GM18870 (cell line): Measurements from ENCODE around the gene ZNF236.

Source experiments
- ATAC-seq: cut with Tn5 transposase; IDR thresholded peaks from one replicate; pipeline ENCODE4 v1.9.1; 2021; ENCODE audit warnings: moderate library complexity; ENCODE audit not compliant: unreplicated experiment

ZNF236 gene

DNA sequence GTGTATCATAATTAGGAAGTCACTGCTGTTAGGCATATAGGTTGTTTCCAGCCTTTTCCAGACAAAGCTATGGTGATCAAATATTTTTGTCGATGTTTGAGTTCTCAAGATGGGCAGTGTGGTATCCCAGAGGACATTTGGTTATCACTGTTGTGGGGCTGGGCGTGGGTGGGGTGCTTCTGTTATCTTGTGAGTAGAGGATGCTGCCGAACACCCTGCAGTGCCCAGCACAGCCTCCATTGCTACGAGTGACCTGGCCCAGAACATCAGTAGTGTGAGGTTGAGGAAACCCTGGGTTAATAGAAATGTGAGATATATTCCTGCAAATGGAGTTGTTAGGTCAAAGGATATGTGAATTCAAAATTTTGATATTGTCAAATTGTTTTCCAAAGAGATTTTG lies 33.2 kb downstream of the ZNF236 start:
- ATAC-seq = no peak

DNA sequence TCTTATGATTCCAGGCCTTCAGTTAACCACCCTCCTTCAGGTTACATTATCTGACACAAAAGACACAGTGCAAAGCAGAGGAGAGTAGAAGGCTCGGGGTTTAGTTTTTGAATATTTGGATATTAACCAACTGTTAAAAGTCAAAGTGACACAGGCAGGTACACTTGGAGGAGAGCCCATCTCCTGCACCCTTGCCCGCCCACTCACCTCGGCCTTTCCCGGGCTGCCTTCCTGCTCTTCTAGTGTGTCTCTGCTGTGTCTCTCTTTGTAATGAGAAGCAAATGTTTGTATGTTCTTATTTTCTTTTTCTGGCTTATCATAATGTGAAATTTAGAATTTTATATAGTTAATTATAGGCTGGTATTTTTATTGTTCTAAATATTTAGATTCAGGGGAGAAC lies 35.1 kb downstream of the ZNF236 start:
- ATAC-seq = no peak

DNA sequence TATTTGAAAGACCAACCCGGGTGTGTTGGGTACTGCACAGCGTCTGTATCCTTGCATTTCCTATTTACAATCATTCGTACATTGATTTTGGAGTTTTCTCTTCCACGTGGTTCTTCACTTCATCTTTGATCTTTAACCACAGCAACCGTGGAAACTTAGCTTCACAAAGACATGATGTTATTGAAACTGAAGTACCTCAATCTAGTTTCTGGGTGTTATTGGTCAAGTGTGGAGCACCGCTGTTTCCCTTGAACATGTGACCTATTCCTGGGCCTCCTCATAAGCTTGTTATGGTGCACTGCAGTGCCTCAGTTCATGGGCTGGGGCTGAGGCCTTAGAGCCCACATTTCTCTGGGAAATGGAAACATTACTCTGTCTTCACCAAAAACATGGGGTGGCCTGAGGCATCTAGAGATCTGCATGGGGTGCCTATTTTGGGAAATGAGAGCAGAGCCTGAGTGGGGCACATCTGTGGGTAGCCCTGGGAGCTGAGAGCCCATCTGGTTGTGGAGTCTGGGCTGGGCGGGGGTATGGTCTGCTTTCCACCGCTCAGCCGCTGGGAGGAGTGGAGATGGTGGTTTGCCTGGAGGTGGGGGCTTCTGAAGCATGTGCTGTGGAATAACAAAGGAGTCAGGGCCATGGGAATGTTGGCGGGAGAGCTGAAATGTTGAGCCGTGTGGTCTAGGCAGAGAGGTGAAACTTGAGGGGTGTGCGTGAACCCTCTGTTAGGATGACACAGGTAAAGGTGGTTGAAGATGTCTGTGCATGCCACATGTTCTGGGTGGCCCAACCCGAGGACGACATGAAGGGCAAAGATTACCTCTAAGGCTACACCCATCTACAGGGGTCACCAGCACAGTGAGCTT lies 37.4 kb downstream of the ZNF236 start:
- peak; percentile 76 for ATAC-seq

DNA sequence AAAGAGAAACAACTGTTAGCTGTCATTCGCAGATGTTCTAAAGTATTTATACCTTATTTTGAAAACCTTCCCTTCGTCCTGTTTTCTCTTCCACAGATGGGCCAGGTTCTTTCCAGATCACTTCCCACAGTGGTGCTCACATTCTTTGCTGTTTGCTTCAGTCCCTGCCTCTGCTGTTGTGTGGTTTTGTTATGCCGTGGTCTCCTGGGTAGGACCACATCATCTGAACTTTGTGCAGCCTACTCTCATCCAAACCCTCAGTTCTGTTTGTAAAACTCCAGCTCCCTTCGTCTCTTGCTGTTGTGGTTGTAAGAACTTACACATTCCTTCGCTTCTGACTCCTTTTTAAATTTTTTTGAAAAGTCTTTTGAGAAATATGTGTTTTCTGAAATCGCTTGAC lies 38.1 kb downstream of the ZNF236 start:
- no peak for ATAC-seq

DNA sequence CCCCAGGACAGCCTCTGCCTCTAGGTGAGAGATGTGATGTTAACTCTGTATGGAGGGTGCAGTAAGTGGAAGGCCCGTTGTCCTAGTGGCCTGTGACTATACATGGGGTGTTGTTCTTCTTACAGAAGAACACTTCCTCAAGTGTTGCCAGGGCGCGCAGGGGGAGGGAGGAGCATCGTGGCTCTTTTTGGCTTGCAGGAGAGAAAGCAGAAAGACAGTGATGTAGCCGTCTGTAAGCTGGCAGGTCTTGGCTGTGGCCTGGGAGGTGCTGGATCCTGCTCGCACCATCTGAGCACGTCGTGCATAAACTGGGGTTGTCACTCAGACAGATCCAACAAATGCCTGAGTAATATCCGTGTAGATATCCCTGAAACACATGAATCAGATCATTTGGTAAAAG lies 44.3 kb downstream of the ZNF236 start:
- no peak for ATAC-seq

DNA sequence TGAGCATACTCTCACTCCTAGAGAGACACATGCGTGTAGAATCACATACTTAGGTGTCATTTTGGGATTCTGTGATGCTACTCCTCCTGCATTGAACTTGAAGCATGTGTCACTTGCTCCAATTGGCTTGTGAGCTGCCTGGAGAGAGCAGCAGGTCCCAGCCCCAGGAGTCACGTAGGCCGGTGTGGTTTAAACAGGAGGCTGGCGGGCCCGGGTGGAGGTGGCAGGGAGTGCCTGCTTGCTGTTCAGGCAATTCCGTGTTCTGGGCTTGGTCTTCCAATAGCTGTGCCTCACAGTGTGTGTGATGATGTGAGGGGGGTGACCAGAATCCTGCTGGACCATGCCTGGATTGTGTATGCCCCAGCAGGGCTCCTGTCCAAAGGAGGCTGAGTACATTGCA lies 51.0 kb downstream of the ZNF236 start:
- ATAC-seq = no peak

DNA sequence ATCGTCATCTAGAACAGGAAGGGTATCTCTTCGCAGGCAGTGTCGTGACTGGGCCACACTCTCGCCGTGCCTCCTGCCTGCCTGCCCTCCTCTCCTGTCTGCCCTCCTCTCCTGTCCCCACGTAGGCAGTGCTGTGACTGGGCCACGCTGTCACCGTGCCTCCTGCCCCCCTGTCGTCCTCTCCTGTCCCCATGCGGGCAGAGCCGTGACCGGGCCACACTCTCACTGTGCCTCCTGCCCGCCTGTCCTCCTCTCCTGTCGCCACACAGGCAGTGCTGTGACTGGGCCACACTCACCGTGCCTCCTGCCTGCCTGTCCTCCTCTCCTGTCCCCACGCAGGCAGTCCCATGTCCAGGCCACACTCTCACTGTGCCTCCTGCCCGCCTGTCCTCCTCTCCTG lies 51.4 kb downstream of the ZNF236 start:
- no peak for ATAC-seq

DNA sequence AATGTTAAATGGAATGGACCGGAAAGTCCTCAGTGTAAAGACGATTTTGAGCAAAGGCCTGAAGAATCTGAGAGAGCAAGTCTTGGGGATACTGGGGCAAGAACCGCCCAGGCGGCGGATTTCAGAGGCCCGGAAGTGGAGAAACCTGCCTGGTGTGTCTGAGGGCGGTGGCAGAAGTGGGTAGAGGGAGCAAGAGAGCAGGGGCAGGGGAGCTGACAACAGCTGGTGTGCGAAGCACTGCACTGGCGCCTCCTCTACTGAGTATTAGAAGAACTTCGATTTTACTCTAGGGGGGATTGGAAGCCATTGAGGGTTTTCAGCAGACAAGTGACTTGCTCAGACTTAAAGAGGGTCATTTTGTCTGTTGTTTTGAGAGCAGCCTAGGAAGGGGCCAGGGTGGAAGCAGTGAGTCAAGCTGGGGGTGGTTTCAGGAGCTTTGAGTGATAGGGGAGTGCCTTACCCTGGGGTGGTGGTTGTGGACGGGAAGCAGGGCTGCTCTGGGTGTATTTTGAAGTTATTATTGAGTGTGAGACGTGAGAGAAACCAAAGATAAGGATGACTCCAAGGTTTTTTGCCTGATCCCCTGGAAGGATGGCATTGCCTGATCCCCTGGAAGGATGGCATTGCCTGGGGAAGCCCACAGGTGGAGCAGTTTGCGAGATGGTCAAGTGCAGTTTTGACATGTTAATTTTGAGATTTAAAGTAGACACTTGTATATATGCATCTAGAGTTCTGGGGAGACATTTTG lies 52.5 kb downstream of the ZNF236 start:
- ATAC-seq = no peak

DNA sequence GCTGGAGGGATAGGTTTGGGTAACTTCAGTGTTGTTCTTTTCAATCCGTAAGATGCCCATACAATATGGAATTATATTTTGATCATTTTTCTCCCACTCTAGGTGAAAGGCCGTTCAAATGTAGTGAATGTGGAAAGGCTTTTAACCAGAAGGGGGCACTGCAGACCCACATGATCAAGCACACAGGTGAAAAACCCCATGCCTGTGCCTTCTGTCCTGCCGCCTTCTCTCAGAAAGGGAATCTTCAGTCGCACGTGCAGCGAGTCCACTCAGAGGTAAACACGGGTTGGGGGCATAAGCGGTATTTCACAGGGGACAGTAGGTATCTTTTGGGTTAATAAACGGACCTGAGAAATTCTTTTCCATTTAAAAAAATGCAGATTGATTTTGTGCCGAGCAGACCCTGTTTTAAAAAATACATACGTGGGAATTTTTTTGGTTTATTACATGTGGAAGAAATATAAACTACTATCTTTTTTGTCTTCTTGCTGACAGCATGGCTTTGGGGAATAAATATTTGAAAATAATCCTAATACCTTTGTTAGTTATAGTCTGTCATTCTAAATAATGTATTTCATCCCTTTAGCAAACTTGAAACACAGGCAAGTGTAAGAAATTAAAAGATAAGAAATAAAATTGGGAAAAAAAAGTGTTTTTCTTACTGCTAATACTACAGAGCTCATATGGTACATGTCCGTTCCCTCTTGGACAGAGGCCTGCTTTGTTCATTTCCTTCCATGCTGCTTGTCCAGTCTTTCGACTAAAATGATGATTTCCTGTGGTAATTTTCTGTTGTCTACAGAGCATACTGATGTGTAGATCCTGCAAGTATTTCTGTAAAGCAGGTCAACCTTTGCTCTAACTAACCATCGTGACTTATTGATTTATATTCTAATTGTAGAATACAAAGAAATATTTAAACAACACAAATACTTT lies 53.3 kb downstream of the ZNF236 start:
- ATAC-seq = no peak

DNA sequence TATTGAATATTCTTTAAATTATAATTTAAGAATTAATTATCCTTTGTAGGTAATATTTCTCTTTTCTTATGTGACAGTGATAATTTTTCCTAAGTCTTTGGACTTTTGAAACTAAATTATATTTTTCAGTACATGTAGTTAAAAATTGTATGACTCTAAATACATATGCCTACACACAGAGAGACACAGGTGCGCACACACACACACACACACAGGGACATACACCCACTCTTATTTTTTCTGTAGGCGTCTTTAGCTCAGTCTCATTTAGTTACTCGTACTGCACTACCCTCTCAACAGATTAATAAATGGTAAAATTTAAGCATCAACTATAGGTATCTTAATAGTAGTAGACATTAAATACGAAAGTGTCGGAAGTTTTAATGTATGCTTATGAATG lies 56.1 kb downstream of the ZNF236 start:
- no peak for ATAC-seq

DNA sequence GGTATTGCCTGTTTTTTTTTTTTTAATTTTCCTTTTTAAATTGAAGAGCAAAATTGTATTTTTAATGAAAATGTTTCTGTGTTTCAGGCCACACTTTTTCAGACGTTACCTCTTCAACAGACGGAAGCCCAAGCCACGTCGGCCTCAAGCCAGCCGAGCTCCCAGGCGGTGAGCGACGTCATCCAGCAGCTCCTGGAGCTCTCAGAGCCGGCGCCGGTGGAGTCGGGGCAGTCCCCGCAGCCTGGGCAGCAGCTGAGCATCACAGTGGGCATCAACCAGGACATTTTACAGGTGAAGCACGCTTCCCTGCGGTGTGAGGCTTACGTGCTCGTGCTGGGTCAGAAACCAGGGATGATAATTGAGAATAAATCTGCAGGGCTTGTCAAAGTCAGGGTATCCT lies 57.7 kb downstream of the ZNF236 start:
- no peak for ATAC-seq

DNA sequence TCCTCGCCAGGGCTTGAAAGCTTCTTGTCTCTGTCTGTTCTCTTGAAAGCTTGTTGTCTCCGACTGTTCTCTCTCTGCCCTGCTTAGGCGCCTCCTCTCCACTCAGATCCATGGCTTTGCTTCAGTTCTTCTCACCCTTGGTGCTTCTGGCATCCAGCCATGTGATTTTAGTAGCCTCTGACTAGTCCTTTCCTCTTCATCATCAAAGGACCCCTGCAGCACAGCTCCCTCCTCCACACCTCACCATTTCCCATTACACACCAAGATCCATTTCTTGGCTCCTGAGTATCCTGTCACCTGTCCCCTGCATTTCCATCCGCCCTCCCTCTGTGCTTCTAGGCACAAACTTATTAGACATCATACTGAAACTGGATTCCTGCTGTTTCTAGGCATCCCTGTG lies 59.4 kb downstream of the ZNF236 start:
- no peak for ATAC-seq

DNA sequence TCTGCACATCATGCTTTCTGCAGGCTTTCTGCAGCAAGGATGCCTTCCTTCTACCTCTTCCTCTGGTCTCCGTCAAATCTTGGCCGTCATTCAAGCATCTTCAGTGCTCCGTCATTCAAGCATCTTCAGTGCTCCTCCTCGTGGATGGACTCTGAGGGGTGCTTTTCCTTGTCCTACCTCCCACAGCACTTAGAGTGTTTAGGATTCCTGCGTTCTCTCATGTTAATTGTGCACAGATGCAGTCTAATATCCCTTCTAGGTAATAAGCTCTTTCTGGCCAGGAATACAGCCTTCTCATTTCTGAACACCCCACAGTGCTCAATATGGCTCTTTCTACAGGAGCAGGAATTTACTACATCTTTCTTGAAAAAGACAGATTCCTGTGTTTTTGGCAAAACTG lies 59.8 kb downstream of the ZNF236 start:
- no peak for ATAC-seq

DNA sequence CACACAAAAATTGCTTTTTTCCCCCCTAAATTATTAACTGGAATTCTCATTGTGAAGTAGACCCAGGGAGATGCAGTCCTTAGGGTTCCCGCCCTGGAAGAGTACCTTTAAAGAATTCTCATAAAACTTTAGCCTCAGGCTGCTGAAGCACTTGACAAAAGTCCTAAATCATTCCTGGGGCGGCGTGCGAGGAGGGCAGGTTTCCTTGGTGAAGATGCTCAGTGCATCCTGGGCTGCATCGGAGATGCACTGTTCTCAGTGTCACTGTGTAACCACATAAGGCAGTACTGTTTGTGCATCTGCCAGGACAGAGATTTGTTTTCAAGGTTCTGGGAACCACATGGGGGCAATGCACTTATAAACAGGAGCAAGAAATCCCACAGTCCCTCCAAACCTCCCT lies 62.6 kb downstream of the ZNF236 start:
- no peak for ATAC-seq

DNA sequence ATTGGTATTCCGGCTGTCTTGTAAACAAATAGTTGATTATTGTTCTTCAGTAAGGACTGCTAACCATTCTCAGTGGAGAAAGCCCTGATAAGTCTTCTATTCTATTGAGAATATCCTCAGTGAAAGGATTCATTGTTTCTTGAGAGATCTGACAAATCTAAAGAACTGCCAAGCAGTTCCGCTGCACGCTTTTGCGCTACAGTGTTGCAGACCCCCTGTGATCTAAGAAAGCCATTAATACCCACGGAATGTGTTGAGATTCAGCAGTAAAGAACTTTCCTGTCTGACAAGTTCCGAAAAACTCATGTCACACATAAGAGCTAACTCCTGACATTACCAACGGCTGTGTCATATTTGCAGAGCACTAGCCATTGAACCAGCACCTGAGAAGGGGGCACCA lies 63.8 kb downstream of the ZNF236 start:
- ATAC-seq = no peak

DNA sequence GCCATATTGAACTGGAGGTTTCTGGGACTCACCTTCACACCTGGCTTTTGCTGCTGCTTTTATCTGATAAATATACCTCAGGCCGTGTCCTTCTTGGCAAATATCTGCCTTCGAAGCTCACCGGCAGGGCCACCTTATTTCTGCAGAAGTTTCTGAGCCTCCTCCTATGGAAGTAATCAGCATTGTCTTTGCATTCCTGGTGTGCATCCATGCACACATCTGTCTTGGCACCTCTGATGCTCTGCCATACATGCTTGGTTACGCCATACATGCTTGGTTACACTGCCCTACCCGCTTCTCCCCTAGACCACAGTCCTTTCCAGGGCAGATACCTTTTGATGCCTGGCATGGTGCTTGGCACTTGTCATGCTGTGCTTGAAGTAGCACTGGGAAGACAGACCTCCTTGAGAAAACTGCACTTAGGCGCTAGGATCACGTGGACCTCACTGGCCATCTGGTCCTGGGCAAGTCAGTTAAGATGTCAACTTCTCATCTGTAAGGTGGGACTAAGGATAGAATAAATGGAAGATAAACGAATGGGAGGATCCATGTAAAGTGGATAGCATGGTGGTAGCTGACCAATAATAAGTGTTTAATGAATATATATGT lies 66.8 kb downstream of the ZNF236 start:
- no peak for ATAC-seq

DNA sequence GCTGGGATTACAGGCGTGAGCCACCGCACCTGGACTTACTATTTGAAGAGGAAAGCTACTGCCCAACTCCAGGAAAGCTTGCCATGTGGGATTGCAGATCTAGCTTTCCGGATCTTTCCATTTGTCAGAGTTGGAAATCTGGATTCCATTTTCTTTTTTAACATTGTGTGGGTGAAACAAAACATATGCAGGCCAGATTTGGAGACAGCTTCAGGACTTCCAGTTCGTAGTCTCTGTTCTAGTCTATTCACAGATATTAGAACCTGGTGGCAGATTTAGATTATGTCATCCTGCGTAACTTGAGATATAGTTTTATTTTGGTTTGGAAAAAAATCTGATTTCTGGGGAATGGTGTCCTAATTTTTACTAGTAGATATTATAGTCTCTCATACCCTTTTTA lies 70.5 kb downstream of the ZNF236 start:
- ATAC-seq = no peak

DNA sequence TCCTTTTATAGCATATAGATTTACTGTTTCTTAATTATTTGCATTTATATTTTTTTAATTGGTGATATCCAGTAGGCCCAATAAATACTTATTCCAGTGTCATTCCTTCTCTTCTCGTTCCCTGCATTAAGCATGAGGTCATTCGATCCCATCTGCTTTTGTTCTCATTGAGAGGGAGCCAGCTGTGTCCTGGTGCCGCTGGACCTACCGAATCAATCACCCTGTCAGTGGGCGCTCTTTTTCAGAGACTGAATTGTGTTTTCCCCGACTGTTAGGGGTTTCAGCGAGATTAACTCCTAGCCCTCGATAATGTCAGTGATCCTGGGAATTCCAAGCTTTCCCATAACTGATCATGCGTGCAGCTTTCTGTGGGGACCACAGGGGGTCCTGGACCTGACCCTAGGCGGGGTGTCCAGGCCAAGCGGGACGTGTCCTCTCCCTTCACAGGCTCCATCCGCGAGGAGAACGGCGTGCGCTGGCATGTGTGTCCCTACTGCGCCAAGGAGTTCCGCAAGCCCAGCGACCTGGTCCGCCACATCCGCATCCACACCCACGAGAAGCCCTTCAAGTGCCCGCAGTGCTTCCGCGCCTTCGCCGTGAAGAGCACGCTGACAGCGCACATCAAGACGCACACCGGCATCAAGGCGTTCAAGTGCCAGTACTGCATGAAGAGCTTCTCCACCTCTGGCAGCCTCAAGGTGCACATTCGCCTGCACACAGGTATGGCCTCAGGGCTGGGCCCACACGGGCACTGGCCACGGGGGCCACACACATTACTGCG lies 72.4 kb downstream of the ZNF236 start:
- ATAC-seq = no peak

DNA sequence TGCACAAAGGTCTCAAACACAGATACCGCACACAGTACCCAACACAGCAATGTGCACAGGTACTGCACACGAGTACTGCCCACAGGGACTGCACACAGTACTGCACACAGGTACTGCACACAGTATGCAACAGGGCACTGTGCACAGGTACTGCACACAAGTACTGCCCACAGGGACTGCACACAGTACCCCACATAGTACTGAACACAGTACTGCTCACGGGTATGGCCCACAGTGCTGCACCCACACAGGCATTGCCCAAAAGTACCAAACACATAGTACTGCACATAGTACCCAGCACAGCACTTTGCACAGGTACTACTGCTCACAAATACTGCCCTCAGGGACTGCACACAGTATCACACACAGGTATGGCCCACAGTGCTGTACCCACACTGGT lies 73.1 kb downstream of the ZNF236 start:
- no peak for ATAC-seq

DNA sequence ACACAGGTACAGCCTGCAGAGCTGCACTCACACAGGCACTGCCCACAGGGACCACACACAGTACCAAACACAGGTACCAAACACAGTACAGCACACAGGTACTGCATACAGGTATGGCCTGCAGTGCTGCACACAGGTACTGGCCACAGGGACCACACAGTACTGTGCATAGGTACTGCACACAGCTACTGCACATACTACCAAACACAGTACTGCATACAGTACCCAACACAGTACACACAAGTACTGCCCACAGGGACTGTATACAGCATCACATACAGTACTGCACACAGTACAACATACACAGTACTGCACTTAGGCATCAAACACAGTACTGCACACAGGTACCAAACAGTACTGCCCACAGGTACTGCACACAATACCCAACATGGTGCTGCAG lies 74.3 kb downstream of the ZNF236 start:
- ATAC-seq = no peak
